Measurements from ENCODE around the gene SMIM44.
"Not testable (repeated sequence)": the region's sequence is repeated elsewhere in the genome, so short reads cannot be mapped to it uniquely, and the experiment has no call there.

SMIM44 gene

GRCh38 chr19:3456925-3457527 is 26.2 kb downstream of the SMIM44 start:
- ChIA-PET POLR2A (no interaction called here), CTCF (interaction anchor here (0.6 kb wide), 1 partner anchor 152 kb away, joined by 3 read pairs; no protein-coding TSS in a partner anchor)
- TF ChIP-seq CTCF (IDR thresholded peaks at IDR 0.05; ENCODE audit: control extremely low read depth, extremely low read depth, low read depth, missing control alignments): no peak
- no peak for DNase-seq (ENCODE audit: extremely low spot score)

GRCh38 chr19:3455960-3456601 is 27.2 kb downstream of the SMIM44 start:
- TF ChIP-seq CTCF (IDR thresholded peaks at IDR 0.05; ENCODE audit: control extremely low read depth, extremely low read depth, low read depth, missing control alignments): no peak
- DNase-seq (ENCODE audit: extremely low spot score): no peak
- POLR2A ChIA-PET: no interaction called here
- CTCF ChIA-PET: no interaction called here

GRCh38 chr19:3455393-3455955 is 27.8 kb downstream of the SMIM44 start:
- ChIA-PET POLR2A (no interaction called here), CTCF (no interaction called here)
- TF ChIP-seq CTCF (IDR thresholded peaks at IDR 0.05; ENCODE audit: control extremely low read depth, extremely low read depth, low read depth, missing control alignments): no peak
- DNase-seq (ENCODE audit: extremely low spot score): no peak

GRCh38 chr19:3454656-3455392 is 28.4 kb downstream of the SMIM44 start:
- no peak for DNase-seq (ENCODE audit: extremely low spot score)
- ChIA-PET CTCF (interaction anchor here (1.2 kb wide), 1 partner anchor 15 kb away, joined by 3 read pairs; no protein-coding TSS in a partner anchor), POLR2A (interaction anchor here (0.7 kb wide), 1 partner anchor 47 kb away, joined by 6 read pairs; no protein-coding TSS in a partner anchor)
- no peak for TF ChIP-seq CTCF (IDR thresholded peaks at IDR 0.05; ENCODE audit: control extremely low read depth, extremely low read depth, low read depth, missing control alignments)

GRCh38 chr19:3453840-3454239 is 29.4 kb downstream of the SMIM44 start:
- ChIA-PET POLR2A (no interaction called here), CTCF (interaction anchor here (1.2 kb wide), 1 partner anchor 16 kb away, joined by 3 read pairs; no protein-coding TSS in a partner anchor)
- no peak for TF ChIP-seq CTCF (IDR thresholded peaks at IDR 0.05; ENCODE audit: control extremely low read depth, extremely low read depth, low read depth, missing control alignments)
- no peak for DNase-seq (ENCODE audit: extremely low spot score)

GRCh38 chr19:3452942-3453214 is 30.4 kb downstream of the SMIM44 start:
- POLR2A ChIA-PET; DNase-seq (ENCODE audit: extremely low spot score); CTCF ChIA-PET: not testable (repeated sequence)

Data from GM10248 (cell line).